Keratinocyte (primary cell): ENCODE measurements around the gene CES1.

Source experiments
- EZH2 ChIP-seq: IDR thresholded peaks from one replicate; pipeline ENCODE4 v1.6.1; 2012; ENCODE audit warnings: inconsistent platforms, mild to moderate bottlenecking, low read length, moderate library complexity
- TF ChIP-seq, protein P1 (sequence below), 3 experiments: IDR thresholded peaks in 1 of 3; conservative IDR thresholded peaks in 1 of 3; optimal IDR thresholded peaks in 1 of 3; 2 replicates in 2 of 3; 3 replicates in 1 of 3; pipeline versions ENCODE3 to v1.5.1; 2011; ENCODE audit warnings: low read length in 3 of 3, mild to moderate bottlenecking in 3 of 3, moderate library complexity in 2 of 3, control low read depth in 1 of 3, inconsistent platforms in 1 of 3; ENCODE audit not compliant: insufficient read depth in 2 of 3; ENCODE audit errors: extremely low read depth in 1 of 3

DNA sequence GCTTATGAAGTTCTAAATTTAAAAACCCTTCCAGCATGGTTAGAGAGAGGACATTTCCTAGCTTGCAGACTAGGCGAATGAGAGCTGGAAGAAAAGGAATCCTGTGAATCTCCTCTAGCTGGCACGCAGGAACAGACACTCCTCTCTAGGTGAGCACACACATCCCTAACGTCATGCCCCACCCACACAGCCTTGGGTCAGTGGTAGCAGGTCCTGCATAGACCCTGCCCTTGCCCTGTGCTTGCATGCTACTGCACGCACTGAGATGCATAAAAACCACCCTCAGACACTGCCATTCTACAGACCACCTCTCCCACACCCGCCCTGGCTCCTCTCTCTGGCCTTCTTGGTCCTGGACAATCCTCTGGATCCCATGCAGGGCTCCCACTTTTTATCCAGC lies 23.5 kb downstream of the CES1 start:
- TF ChIP-seq, protein P1, sequence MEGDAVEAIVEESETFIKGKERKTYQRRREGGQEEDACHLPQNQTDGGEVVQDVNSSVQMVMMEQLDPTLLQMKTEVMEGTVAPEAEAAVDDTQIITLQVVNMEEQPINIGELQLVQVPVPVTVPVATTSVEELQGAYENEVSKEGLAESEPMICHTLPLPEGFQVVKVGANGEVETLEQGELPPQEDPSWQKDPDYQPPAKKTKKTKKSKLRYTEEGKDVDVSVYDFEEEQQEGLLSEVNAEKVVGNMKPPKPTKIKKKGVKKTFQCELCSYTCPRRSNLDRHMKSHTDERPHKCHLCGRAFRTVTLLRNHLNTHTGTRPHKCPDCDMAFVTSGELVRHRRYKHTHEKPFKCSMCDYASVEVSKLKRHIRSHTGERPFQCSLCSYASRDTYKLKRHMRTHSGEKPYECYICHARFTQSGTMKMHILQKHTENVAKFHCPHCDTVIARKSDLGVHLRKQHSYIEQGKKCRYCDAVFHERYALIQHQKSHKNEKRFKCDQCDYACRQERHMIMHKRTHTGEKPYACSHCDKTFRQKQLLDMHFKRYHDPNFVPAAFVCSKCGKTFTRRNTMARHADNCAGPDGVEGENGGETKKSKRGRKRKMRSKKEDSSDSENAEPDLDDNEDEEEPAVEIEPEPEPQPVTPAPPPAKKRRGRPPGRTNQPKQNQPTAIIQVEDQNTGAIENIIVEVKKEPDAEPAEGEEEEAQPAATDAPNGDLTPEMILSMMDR (optimal IDR thresholded peaks at IDR 0.05 in 1 of 3, IDR thresholded peaks at IDR 0.05 in 1 of 3, conservative IDR thresholded peaks at IDR 0.05 in 1 of 3; ENCODE audit: extremely low read depth in 1 of 3, insufficient read depth in 2 of 3, low read length in 3 of 3): no peak
- TF ChIP-seq EZH2: no peak
